NT2/D1 (cell line): Measurements from ENCODE around the gene DOCK9.

ENCODE experiments used
- DNase-seq: peaks from one replicate; pipeline ENCODE4 v3.0.0-alpha.2; 2011; ENCODE audit warnings: low read depth, low spot score
- H3K27me3 ChIP-seq: 2 replicates; pipeline ENCODE4 v1.6.0; 2011; ENCODE audit warnings: mild to moderate bottlenecking; ENCODE audit not compliant: insufficient read length, insufficient read depth
- H3K36me3 ChIP-seq: 2 replicates; pipeline ENCODE4 v1.6.1; 2011; ENCODE audit warnings: mild to moderate bottlenecking, low read length, mixed read lengths; ENCODE audit not compliant: insufficient read depth, insufficient read length
- H3K4me1 ChIP-seq: 2 replicates; pipeline ENCODE4 v1.5.1; 2011; ENCODE audit not compliant: insufficient read depth, insufficient read length
- H3K4me3 ChIP-seq: 2 replicates; pipeline ENCODE4 v1.5.1; 2011; ENCODE audit warnings: low read depth; ENCODE audit not compliant: insufficient read length
- H3K9ac ChIP-seq: 2 replicates; pipeline ENCODE4 v1.6.0; 2011; ENCODE audit warnings: low read depth; ENCODE audit not compliant: insufficient read length
- H3K9me3 ChIP-seq: 2 replicates; pipeline ENCODE4 v1.5.1; 2011; ENCODE audit warnings: mild to moderate bottlenecking, low read length; ENCODE audit not compliant: insufficient read depth
- SUZ12 ChIP-seq: IDR thresholded peaks from 2 replicates; pipeline ENCODE4 v1.6.1; 2011; ENCODE audit not compliant: insufficient read length, insufficient read depth; ENCODE audit errors: extremely low read depth
- YY1 ChIP-seq: IDR thresholded peaks from 2 replicates; pipeline ENCODE4 v1.6.1; 2011; ENCODE audit not compliant: insufficient read length, insufficient read depth
- ZNF274 ChIP-seq: IDR thresholded peaks from 2 replicates; pipeline ENCODE4 v1.6.1; 2011; ENCODE audit warnings: mild to moderate bottlenecking, low read depth, low read length

Gene DOCK9

GRCh38 chr13:98923641-98924397 lies 54.0 kb downstream of the DOCK9 start:
- Histone ChIP-seq H3K4me3 (no peak overlapping the region), H3K4me1 (no peaks in the 10 kb centered on the region), H3K9ac (no peak overlapping the region), H3K27me3 (no peaks in the 10 kb centered on the region), H3K9me3 (no peaks in the 10 kb centered on the region), H3K36me3 (no peaks in the 10 kb centered on the region)
- TF ChIP-seq SUZ12 (no peak), YY1 (no peak), ZNF274 (no peak)
- DNase-seq, result no peak

DNA sequence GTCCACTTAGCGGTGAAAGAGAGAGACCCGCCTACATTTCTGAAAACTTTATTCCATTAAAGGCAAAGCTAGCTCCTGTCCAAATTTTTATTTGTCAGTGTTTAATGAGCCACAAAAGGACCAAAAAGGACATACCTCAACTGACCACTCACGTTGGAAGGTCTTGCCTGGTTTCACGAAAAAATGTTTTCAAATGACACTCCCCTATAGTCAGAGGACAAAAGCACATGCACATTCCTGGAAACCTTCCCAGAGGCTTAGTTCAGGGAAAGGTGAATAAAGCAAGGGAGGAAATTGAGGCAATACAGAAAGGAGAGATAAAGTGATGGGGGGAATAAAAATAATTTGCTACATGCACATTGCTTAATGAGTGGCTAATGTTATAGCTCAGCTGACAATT lies 55.6 kb downstream of the DOCK9 start:
- Histone ChIP-seq H3K9me3 (no peaks in the 10 kb centered on the region), H3K4me3 (no peak overlapping the region), H3K27me3 (no peaks in the 10 kb centered on the region), H3K36me3 (no peaks in the 10 kb centered on the region), H3K4me1 (no peaks in the 10 kb centered on the region), H3K9ac (no peak overlapping the region)
- no peak for DNase-seq
- TF ChIP-seq YY1 (no peak), ZNF274 (no peak), SUZ12 (no peak)

DNA sequence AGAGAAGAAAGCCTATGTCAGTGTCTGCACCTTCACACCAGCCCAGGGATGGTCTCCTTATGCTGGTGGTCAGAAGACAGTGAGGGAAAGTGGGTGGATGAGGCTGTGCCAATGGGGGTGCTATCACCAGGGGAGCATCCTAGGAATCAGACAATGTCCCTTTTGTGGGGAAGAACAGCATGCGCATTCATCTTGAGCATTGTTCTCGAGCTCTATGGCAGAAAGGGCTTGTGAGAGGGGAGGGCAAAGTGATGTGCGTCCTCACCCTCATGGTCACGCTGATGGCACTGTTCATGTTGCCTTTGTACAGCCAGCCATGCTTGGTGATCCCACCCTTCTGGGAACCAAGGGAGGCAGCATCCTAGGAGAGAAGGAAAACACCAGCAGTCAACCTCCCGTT lies 56.1 kb downstream of the DOCK9 start:
- no peak for DNase-seq
- H3K4me3 ChIP-seq, result no peak overlapping the region
- no peaks in the 10 kb centered on the region for H3K4me1 ChIP-seq
- no peak overlapping the region for H3K9ac ChIP-seq
- no peaks in the 10 kb centered on the region for H3K27me3 ChIP-seq
- no peak for TF ChIP-seq YY1
- no peak for TF ChIP-seq SUZ12
- TF ChIP-seq ZNF274, result no peak
- H3K36me3 ChIP-seq, result no peaks in the 10 kb centered on the region
- H3K9me3 ChIP-seq, result no peaks in the 10 kb centered on the region

GRCh38 chr13:98921015-98921580 lies 56.8 kb downstream of the DOCK9 start:
- H3K27me3 ChIP-seq, result no peaks in the 10 kb centered on the region
- DNase-seq, result no peak
- H3K36me3 ChIP-seq, result no peaks in the 10 kb centered on the region
- no peaks in the 10 kb centered on the region for H3K4me1 ChIP-seq
- H3K4me3 ChIP-seq, result no peak overlapping the region
- no peaks in the 10 kb centered on the region for H3K9me3 ChIP-seq
- no peak for TF ChIP-seq ZNF274
- no peak for TF ChIP-seq YY1
- TF ChIP-seq SUZ12, result no peak
- no peak overlapping the region for H3K9ac ChIP-seq

DNA sequence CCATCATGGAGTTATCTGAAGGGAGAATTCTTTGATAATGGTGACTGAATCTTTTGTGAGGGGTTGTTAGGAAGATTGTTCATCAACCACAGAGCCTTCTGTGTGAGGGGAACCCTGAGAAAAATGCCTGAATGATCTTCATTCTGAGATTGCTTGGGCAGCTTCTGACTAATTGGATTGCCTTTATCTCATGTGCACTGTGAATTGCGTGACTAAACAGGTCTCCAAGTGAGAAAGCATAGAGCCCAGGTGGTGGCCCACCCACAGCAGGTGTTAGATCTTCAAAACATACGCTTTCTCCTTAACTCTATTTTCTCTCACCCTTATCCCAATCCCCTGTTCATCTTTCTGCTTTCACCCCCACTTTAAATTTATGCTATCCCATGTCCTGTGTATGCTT lies 58.3 kb downstream of the DOCK9 start:
- no peak for DNase-seq
- H3K36me3 ChIP-seq, result peaks cover 3% of the 10 kb centered on the region
- H3K27me3 ChIP-seq, result no peaks in the 10 kb centered on the region
- H3K9me3 ChIP-seq, result no peaks in the 10 kb centered on the region
- no peak overlapping the region for H3K4me3 ChIP-seq
- no peak overlapping the region for H3K9ac ChIP-seq
- no peaks in the 10 kb centered on the region for H3K4me1 ChIP-seq
- TF ChIP-seq SUZ12, result no peak
- no peak for TF ChIP-seq ZNF274
- TF ChIP-seq YY1, result no peak

- no peak overlapping the region for H3K9ac ChIP-seq
- no peak overlapping the region for H3K4me3 ChIP-seq
- H3K36me3 ChIP-seq, result peaks cover 3% of the 10 kb centered on the region
- H3K27me3 ChIP-seq, result no peaks in the 10 kb centered on the region
- no peak for TF ChIP-seq SUZ12
- TF ChIP-seq ZNF274, result no peak
- TF ChIP-seq YY1, result no peak
- no peaks in the 10 kb centered on the region for H3K4me1 ChIP-seq
- no peak for DNase-seq
- H3K9me3 ChIP-seq, result no peaks in the 10 kb centered on the region
Observed at GRCh38 chr13:98918771-98919170, 59.1 kb downstream of the DOCK9 start.

- no peaks in the 10 kb centered on the region for H3K4me1 ChIP-seq
- no peak for DNase-seq
- H3K27me3 ChIP-seq, result no peaks in the 10 kb centered on the region
- H3K36me3 ChIP-seq, result peaks cover 3% of the 10 kb centered on the region
- TF ChIP-seq ZNF274 (no peak), YY1 (no peak), SUZ12 (no peak)
- H3K9ac ChIP-seq, result no peak overlapping the region
- H3K4me3 ChIP-seq, result no peak overlapping the region
- H3K9me3 ChIP-seq, result no peaks in the 10 kb centered on the region
Observed at GRCh38 chr13:98917116-98917515, 60.7 kb downstream of the DOCK9 start.
